ENCODE results near the gene PMEPA1.

PMEPA1 gene

GRCh38 chr20:57709823-57710799, at the start of gene PMEPA1:
Gene PMEPA1, minus strand, starts transcription at chr20:57710015. Its CDS starts 433 bp downstream, at chr20:57709582.
- DNase-seq = peak; percentile 17

- no peak for DNase-seq
Observed at GRCh38 chr20:57757767-57758166, 48.0 kb upstream of the PMEPA1 start.

GRCh38 chr20:57756921-57757320, 47.1 kb upstream of the PMEPA1 start:
- no peak for DNase-seq

- no peak for DNase-seq
Observed at GRCh38 chr20:57756213-57756612, 46.4 kb upstream of the PMEPA1 start.

- DNase-seq = no peak
Observed at GRCh38 chr20:57755609-57756008, 45.8 kb upstream of the PMEPA1 start.

- no peak for DNase-seq
Observed at GRCh38 chr20:57754190-57754589, 44.4 kb upstream of the PMEPA1 start.

GRCh38 chr20:57753332-57754164, 43.7 kb upstream of the PMEPA1 start:
- no peak for DNase-seq

- DNase-seq = no peak
Observed at GRCh38 chr20:57751411-57751810, 41.6 kb upstream of the PMEPA1 start.

GRCh38 chr20:57749869-57750268, 40.1 kb upstream of the PMEPA1 start:
- no peak for DNase-seq

GRCh38 chr20:57749131-57749690, 39.4 kb upstream of the PMEPA1 start:
- no peak for DNase-seq

GRCh38 chr20:57748601-57749130, 38.9 kb upstream of the PMEPA1 start:
- no peak for DNase-seq

GRCh38 chr20:57747861-57748481, 38.2 kb upstream of the PMEPA1 start:
- DNase-seq = no peak

- no peak for DNase-seq
Observed at GRCh38 chr20:57746832-57747404, 37.1 kb upstream of the PMEPA1 start.

GRCh38 chr20:57746201-57746600, 36.4 kb upstream of the PMEPA1 start:
- DNase-seq = no peak

- DNase-seq = no peak
Observed at GRCh38 chr20:57744206-57744605, 34.4 kb upstream of the PMEPA1 start.

- no peak for DNase-seq
Observed at GRCh38 chr20:57743450-57744095, 33.8 kb upstream of the PMEPA1 start.

GRCh38 chr20:57742507-57743181, 32.8 kb upstream of the PMEPA1 start:
- DNase-seq = no peak

GRCh38 chr20:57738484-57738883, 28.7 kb upstream of the PMEPA1 start:
- no peak for DNase-seq

- DNase-seq = no peak
Observed at GRCh38 chr20:57738053-57738452, 28.2 kb upstream of the PMEPA1 start.

- DNase-seq = no peak
Observed at GRCh38 chr20:57737349-57737748, 27.5 kb upstream of the PMEPA1 start.

GRCh38 chr20:57736738-57737347, 27.0 kb upstream of the PMEPA1 start:
- no peak for DNase-seq

Measured in NCI-H510A treated with DMSO at 0.1 percent for 48 hours (cell line).